Fibroblast of skin of right quadriceps (primary cell): ENCODE results near the gene SERINC3.

Source experiments
- DNase-seq: peaks from one replicate; pipeline ENCODE4 v3.0.0-alpha.2; 2013

Gene SERINC3

DNA sequence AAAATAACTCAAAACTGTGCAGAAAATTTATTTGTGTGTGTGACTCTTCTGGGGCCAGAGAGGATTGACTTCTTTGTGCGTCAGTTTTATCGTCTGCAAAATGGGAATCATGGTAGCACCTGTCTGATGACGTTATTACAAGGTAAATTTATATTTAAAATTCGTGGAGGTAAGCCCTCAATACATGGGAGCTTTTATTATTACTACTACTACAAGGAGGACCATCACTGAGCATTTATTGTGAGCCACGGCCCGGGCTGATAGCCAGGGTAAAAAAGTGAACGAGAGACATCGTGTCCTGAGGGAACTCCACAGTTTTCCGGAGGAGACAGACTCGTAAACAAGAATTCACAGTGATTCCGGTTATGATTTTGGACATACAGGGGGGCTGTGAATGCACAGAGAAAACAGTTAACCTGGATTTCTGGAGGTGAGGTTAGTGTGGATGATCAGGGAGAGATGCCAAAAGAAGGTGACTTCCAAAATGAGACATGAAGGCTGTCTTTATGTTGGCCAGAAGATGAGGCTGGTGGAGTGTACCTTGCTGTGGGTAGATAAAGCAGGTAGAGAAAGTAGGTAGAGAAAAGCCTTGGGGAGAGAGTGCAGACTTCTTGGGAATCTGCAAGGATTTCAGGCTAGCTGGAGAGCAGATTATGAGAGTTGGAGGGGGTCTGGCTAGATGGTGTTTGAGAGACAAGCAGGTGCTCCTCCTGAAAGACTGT is 10.6 kb upstream of the SERINC3 start:
- DNase-seq = no peak

DNA sequence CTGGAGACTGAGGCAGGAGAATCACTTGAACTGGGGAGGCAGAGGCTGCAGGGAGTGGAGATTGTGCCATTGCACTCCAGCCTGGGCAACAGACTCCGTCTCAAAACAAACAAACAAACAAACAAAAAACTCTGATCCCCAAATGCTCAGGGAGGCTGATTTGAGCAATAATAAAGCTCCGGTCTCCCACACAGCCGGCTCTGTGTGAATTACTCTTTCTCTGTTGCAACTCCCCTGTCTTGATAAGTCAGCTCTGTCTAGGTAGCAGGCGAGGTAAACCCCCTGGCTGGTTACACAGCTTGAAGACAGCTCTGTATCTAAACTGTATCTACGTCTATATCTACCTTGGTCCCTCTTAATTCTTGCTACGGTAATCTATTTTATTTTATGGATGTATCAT is 6.4 kb upstream of the SERINC3 start:
- no peak for DNase-seq

GRCh38 chr20:44527716-44528199 is 5.9 kb upstream of the SERINC3 start:
- DNase-seq = no peak

- peak; percentile 67 for DNase-seq
These were observed 4.3 kb upstream of the SERINC3 start for GRCh38 chr20:44526129-44526528.

- no peak for DNase-seq
These were observed 1.9 kb upstream of the SERINC3 start for GRCh38 chr20:44523746-44524145.

DNA sequence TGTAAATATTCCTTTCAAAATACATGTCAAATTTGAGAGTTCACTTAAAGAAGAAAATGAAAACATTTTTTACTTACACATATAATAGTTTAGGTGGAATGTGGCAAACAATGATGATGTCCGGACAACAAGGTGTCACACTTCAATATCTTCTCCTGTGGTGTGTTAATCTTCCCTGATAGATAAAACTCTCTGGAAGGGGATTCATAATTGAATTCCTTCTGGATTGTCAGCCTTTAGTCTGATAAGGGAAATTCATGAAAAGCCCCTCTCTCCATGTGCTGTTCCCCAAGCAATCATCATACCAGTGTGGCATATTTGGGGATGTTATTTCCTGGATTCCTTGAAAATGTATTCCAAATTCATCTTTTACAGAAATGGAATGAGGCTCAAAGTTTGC is 971 bp upstream of the SERINC3 start:
- DNase-seq = no peak

DNA sequence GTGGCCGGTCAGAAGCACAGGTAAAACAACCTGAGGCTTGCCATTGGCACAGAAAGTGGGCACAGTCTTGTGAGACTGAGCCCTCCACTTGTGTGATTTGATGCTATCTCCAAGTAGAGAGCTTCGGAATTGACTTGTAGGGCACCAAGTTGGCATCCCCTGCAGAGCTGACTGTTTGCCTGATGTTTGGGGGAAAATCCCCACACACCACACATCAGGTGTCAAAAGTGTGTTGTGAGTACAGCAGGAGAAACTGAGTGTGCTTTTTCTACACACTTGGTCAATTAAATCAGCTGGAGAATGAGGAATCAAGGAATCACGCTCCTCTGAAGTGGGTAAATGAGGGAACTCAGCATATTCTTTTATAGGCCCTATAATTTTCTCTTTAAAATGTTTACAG is 989 bp downstream of the SERINC3 start:
- no peak for DNase-seq

DNA sequence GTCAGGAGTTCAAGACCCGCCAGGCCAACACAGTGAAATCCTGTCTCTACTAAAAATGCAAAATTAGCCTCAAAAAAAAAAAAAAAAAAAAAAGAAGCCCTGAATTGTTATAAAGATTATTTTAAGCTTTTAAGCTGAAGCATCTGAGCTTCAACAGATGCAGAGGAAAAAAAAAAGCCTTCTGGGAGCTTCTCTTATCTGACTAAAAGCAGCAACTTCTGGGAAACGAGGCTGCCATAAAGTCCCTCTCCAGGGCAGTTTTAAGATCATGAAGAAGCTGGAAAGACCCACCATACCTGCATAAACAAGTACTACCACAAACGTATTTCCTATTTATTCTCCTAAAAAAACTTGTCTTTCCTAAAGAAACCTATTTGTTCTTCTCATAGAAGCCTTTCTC is 3.6 kb downstream of the SERINC3 start:
- DNase-seq = no peak

GRCh38 chr20:44517454-44517853 is 4.4 kb downstream of the SERINC3 start:
- no peak for DNase-seq

DNA sequence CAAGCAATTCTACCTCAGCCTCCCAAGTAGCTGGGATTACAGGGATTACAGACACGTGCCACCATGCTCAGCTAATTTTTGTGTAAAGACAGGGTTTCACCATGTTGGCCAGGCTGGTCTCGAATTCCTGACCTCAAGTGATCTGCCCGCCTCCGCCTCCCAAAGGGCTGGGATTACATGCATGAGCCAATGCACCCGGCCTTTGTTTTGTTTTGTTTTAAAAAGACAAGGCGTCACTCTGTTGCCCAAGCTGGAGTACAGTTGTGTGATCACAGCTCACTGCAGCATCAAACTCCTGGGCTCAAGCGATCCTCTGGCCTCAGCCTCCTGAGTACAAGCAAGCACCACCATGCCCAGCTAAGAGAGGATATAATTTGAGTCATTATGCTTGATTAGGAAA is 5.4 kb downstream of the SERINC3 start:
- DNase-seq = no peak

GRCh38 chr20:44513871-44514270 is 8.0 kb downstream of the SERINC3 start:
- no peak for DNase-seq

DNA sequence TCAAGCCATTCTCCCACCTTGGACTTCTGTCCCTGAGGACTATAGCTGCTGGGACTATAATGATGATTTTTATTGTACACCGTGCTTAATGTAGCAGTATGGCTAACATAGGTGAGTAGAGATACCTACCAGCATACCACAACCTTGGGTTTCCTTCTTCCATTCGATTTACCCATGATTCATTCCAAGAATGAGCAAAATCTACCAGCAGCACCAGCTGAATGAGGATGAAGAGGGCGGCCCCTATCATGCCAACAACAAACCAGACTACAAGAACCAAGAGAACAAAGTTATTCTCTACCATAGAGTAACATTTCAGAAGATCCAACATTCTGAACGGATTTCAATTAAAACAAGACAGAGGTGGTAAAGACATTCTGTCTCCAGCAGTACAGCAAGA is 12.1 kb downstream of the SERINC3 start:
- no peak for DNase-seq

DNA sequence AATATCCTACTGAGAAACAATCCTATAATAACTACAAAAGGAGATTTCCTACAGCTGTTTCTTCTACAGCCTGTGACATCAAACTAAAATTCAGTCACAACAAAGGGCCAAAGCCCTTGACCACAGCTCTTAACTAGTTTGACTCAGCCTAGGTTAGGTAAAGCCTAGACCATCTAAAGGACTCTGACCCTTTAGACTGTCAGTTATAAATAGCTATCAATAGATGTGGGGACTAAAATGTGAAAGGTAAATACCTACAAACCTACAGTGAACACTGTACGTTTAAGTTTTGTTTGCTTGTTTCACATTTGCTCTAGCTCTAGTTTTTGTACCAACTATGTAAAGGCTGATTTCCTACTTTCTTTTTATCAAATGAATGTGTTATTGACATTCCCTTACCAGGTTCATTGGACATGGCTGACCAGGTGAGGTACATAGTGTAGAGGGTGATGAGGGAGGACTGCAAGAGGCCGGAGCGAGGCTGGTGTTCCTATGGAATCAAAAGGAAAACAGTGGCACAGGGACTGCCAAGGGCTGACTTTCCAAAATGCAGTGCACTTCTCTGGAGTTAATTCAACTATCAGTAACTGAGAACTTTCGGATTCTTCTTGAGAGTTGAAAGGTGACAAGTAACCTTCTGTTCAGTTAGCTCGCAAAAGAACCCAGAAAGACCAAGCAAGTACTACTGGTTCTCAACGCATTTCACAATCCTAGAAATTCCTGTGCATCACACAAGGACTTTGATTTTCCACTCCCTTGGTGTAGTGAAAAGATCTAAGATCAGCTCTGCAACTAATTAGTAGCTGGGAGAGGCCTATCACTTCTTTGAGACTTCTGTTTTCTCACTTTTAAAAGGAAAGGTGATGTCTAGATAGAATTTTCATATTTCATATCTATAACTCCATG is 17.2 kb downstream of the SERINC3 start:
- no peak for DNase-seq

GRCh38 chr20:44502968-44503367 is 18.9 kb downstream of the SERINC3 start:
- DNase-seq = no peak

GRCh38 chr20:44501448-44501847 is 20.4 kb downstream of the SERINC3 start:
- DNase-seq = peak; percentile 54

DNA sequence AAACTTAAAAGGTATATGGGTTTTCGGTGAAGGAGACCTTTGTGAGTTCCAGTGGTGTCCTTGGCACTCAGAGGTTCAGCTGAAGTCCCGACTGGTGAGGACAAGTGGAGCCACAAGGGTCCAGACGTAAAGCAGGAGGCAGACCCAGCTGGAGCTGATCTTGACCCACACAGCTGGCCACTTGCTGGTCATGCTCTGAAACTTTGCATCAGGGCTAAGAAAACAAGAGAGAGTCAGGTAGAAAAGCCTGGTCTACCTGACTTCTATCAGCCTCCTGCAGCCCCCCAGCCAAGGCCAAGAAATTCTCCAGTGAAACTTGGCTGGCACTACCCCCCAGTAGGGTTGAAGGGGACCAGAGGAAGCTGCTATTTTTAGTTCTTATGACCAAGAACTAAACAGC is 21.6 kb downstream of the SERINC3 start:
- DNase-seq = no peak

DNA sequence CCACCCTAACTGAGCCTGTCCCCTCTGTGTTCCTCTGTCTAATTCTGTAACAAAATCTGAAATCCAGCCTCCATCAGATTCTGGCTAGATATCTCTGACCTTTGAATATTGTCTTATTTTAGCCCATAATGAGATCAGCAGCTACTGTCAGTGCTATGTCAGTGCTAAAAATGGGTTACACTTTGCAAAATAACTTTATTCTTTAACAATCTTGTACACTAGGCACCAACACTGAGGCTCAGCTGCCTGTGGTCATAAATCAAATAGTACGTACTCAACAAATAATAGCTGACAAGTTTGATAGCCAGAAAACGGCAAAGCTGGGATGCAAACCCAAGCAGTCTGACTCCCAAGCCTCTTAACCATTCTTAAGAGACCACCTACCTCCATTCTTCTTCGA is 24.1 kb downstream of the SERINC3 start:
- DNase-seq = no peak

DNA sequence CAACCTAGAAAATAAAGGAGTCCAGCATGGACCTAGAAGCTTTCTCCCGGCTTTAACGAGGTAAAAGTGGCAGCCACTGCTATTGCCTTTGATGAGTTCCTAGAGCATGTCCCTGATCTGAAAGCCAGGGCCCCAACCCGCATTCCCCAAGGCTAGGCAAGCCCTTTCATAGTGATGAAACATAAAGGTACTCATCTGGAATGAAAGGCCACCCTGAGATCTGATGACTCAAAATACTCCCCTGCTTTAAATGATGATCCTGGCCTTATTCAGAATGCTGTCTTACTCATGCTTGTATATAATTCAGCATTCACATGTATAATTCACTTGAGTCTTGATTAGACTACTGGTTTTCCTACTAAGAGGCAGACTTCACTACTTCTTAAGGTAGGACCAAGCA is 24.9 kb downstream of the SERINC3 start:
- peak; percentile 91 for DNase-seq

GRCh38 chr20:44495802-44496481 is 25.9 kb downstream of the SERINC3 start:
- DNase-seq = peak; percentile 96

- DNase-seq = peak; percentile 71
These were observed 26.6 kb downstream of the SERINC3 start for GRCh38 chr20:44495257-44495656.

- no peak for DNase-seq
These were observed 27.2 kb downstream of the SERINC3 start for GRCh38 chr20:44494681-44495080.

GRCh38 chr20:44494266-44494665 is 27.6 kb downstream of the SERINC3 start:
- peak; percentile 64 for DNase-seq

- peak; percentile 39 for DNase-seq
These were observed 30.1 kb downstream of the SERINC3 start for GRCh38 chr20:44491635-44492395.
